ENCODE data around the gene YIPF5. TPM values are rescaled to one million over a fixed set of nuclear protein-coding genes. Genes with fewer than 3 reads are reported as not detected.

YIPF5 gene
- polyA plus RNA-seq, 3 donors: 12.1 to 41.4 (median 32.4) TPM

DNA sequence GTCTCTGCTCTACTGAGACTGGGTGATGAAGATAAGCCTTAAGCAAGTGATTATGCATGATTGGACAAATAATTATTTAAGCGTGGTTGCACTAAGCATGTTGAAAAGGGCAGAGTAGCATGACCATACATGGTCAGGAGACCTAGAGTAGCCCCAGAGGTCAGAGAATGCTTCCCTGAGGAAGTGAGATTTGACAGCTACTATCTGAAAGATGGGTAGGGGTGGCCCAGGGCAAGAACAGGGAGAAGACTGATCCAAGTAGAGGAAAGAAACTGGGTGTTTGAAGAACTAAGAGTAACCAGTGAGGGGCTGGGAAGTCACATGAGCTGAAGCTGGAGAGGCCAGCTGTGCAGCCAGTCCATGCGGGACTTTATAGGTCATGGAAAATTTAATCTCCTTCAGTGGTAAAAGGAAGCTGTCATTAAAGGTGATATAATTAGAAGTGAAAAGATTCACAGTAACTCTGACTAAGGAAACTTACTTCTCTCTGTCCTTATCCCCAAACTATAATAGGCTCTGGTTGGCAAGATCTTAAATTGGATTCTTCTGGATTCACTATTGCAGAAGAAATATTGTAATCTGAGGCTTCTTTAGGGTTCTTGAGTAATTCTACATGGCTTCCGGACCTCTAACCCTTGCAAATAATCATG lies 35.2 kb downstream of the YIPF5 start:
- Mint-ChIP-seq H3K4me1 (peaks cover 17% of the 10 kb centered on the region), H3K4me3 (no peak overlapping the region), H3K36me3 (no peaks in the 10 kb centered on the region), H3K9me3 (peaks cover 0 to 3% (median 2%) of the 10 kb centered on the region in 7 donors), H3K27me3 (ENCODE audit: low read depth in 3 of 3) (peaks cover under 1 to 4% (median 2%) of the 10 kb centered on the region in 3 donors), H3K27ac (no peak overlapping the region)
- 85% methylated on average over 1 of the region's 3 CpGs for WGBS (ENCODE audit: insufficient coverage)
- no peaks in the 10 kb centered on the region for H3K79me2 ChIP-seq (ENCODE audit: insufficient read depth, low read length)
- no peak overlapping the region for H3K4me2 ChIP-seq (replicated peaks; ENCODE audit: extremely low read depth, low read length, poor library complexity, severe bottlenecking)
- H2AFZ ChIP-seq (ENCODE audit: insufficient read depth, low read depth, low read length, poor library complexity, severe bottlenecking): no peak overlapping the region
- no peaks in the 10 kb centered on the region for H3K36me3 ChIP-seq (replicated peaks in 1 of 2; ENCODE audit: control insufficient read depth in 1 of 2, insufficient read depth in 2 of 2, low read length in 2 of 2)
- no peak overlapping the region for H3K4me3 ChIP-seq (replicated peaks in 1 of 3; ENCODE audit: low read depth in 2 of 3, low read length in 3 of 3)
- H3K4me1 ChIP-seq (ENCODE audit: control insufficient read depth in 1 of 2, insufficient read depth in 2 of 2, low read length in 2 of 2): peaks cover 0 to 8% of the 10 kb centered on the region in 2 donors
- no peaks in the 10 kb centered on the region for H3K9me3 ChIP-seq (replicated peaks in 1 of 2; ENCODE audit: control insufficient read depth in 1 of 2, insufficient read depth in 1 of 2, low read length in 2 of 2)
- no peak overlapping the region for H3K27ac ChIP-seq (ENCODE audit: low read depth in 1 of 2, low read length in 2 of 2)
- DNase-seq: no peak
- peaks cover 0 to 3% of the 10 kb centered on the region in 2 donors for H3K27me3 ChIP-seq (ENCODE audit: control insufficient read depth in 2 of 2, insufficient read depth in 2 of 2, low read length in 2 of 2)
- H4K20me1 ChIP-seq (ENCODE audit: insufficient read depth, low read length): no peaks in the 10 kb centered on the region
- TF ChIP-seq, protein P1, sequence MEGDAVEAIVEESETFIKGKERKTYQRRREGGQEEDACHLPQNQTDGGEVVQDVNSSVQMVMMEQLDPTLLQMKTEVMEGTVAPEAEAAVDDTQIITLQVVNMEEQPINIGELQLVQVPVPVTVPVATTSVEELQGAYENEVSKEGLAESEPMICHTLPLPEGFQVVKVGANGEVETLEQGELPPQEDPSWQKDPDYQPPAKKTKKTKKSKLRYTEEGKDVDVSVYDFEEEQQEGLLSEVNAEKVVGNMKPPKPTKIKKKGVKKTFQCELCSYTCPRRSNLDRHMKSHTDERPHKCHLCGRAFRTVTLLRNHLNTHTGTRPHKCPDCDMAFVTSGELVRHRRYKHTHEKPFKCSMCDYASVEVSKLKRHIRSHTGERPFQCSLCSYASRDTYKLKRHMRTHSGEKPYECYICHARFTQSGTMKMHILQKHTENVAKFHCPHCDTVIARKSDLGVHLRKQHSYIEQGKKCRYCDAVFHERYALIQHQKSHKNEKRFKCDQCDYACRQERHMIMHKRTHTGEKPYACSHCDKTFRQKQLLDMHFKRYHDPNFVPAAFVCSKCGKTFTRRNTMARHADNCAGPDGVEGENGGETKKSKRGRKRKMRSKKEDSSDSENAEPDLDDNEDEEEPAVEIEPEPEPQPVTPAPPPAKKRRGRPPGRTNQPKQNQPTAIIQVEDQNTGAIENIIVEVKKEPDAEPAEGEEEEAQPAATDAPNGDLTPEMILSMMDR (IDR thresholded peaks at IDR 0.05): no peak
- H3K9ac ChIP-seq (ENCODE audit: insufficient read depth, low read length, poor library complexity, severe bottlenecking): no peak overlapping the region
- intact Hi-C loops (cut with micrococcal nuclease): no loop called here

DNA sequence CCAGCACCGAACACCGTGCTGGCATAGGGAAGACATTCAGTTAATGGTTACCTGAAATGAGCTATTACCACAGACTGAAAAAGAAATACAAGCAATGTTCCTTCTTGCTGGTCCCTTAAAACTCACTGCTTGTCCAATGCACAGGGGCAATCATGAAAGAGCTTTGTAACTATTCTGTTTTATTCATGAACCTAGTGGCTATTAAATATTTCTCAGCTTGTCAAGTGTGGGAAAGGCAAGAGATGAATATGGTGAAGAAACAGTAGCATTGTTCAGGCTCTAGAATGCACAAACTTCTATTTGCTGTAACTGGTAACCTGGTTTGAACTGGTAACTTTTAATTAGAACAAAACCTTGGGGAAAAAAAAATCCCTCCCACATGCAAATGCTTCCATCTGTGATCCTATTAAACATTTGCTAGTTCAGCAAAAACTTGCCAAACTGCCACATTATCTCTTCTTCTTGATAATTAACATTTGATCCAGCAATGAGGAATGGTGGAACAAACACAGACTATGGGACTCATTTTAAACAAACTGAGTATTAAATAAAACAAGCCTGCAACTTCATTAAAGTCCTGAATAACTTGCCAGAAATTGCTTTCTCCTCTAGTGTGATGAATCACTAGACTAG lies 36.1 kb downstream of the YIPF5 start:
- TF ChIP-seq, protein P1 (IDR thresholded peaks at IDR 0.05): no peak
- no peaks in the 10 kb centered on the region for H3K36me3 Mint-ChIP-seq
- H3K27ac Mint-ChIP-seq: no peak overlapping the region
- peaks cover 17% of the 10 kb centered on the region for H3K4me1 Mint-ChIP-seq
- WGBS (ENCODE audit: insufficient coverage): 100% methylated on average over 2 of the region's 2 CpGs
- H3K9ac ChIP-seq (ENCODE audit: insufficient read depth, low read length, poor library complexity, severe bottlenecking): no peak overlapping the region
- no peaks in the 10 kb centered on the region for H3K79me2 ChIP-seq (ENCODE audit: insufficient read depth, low read length)
- H3K4me3 Mint-ChIP-seq: no peak overlapping the region
- H3K27me3 ChIP-seq (ENCODE audit: control insufficient read depth in 2 of 2, insufficient read depth in 2 of 2, low read length in 2 of 2): peaks cover 0 to 3% of the 10 kb centered on the region in 2 donors
- peaks cover 2 to 5% (median 4%) of the 10 kb centered on the region in 3 donors for H3K27me3 Mint-ChIP-seq (ENCODE audit: low read depth in 3 of 3)
- H3K36me3 ChIP-seq (replicated peaks in 1 of 2; ENCODE audit: control insufficient read depth in 1 of 2, insufficient read depth in 2 of 2, low read length in 2 of 2): no peaks in the 10 kb centered on the region
- H3K4me2 ChIP-seq (replicated peaks; ENCODE audit: extremely low read depth, low read length, poor library complexity, severe bottlenecking): no peak overlapping the region
- H4K20me1 ChIP-seq (ENCODE audit: insufficient read depth, low read length): no peaks in the 10 kb centered on the region
- no peak for DNase-seq
- intact Hi-C loops (cut with micrococcal nuclease): no loop called here
- no peaks in the 10 kb centered on the region for H3K9me3 ChIP-seq (replicated peaks in 1 of 2; ENCODE audit: control insufficient read depth in 1 of 2, insufficient read depth in 1 of 2, low read length in 2 of 2)
- H2AFZ ChIP-seq (ENCODE audit: insufficient read depth, low read depth, low read length, poor library complexity, severe bottlenecking): no peak overlapping the region
- peaks cover 0 to 3% (median 2%) of the 10 kb centered on the region in 7 donors for H3K9me3 Mint-ChIP-seq
- H3K4me1 ChIP-seq (ENCODE audit: control insufficient read depth in 1 of 2, insufficient read depth in 2 of 2, low read length in 2 of 2): peaks cover 0 to 8% of the 10 kb centered on the region in 2 donors
- no peak overlapping the region for H3K4me3 ChIP-seq (replicated peaks in 1 of 3; ENCODE audit: low read depth in 2 of 3, low read length in 3 of 3)
- H3K27ac ChIP-seq (ENCODE audit: low read depth in 1 of 2, low read length in 2 of 2): no peak overlapping the region

All from CD14-positive monocyte (primary cell).